Astrocyte (in vitro differentiated cells and primary cell): ENCODE data around the gene GOT1. TPM values are rescaled to one million over a fixed set of nuclear protein-coding genes. Genes with fewer than 3 reads are reported as not detected.

Experiments used
- DNase-seq: peaks from one replicate; pipeline ENCODE4 v3.0.0-alpha.2; 2010; ENCODE audit warnings: low read depth
- FAIRE-seq: peaks from 2 replicates; lab custom pipeline; 2011; peaks lifted over from hg19 to GRCh38; lab: Jason Lieb, UNC
- H2AFZ ChIP-seq: 2 replicates; pipeline ENCODE4 v1.6.0; 2012; ENCODE audit warnings: low read depth, low read length, inconsistent platforms
- H3K27ac ChIP-seq: 2 replicates; pipeline ENCODE4 v1.5.1; 2011; ENCODE audit warnings: low read depth, low read length, inconsistent platforms
- H3K27me3 ChIP-seq: 2 replicates; pipeline ENCODE4 v1.6.0; 2011; ENCODE audit warnings: low read length, inconsistent platforms; ENCODE audit not compliant: insufficient read depth
- H3K36me3 ChIP-seq: 2 replicates; pipeline ENCODE4 v1.5.1; 2011; ENCODE audit warnings: low read length, inconsistent platforms; ENCODE audit not compliant: insufficient read depth
- H3K4me1 ChIP-seq: 2 replicates; pipeline ENCODE4 v1.5.1; 2011; ENCODE audit warnings: low read length, inconsistent platforms; ENCODE audit not compliant: insufficient read depth
- H3K4me2 ChIP-seq: 2 replicates; pipeline ENCODE4 v1.6.0; 2012; ENCODE audit warnings: low read length, inconsistent platforms
- H3K4me3 ChIP-seq: 2 replicates; pipeline ENCODE4 v1.5.1; 2011; ENCODE audit warnings: low read depth, mild to moderate bottlenecking, low read length, inconsistent platforms; ENCODE audit not compliant: insufficient read depth
- H3K79me2 ChIP-seq: 2 replicates; pipeline ENCODE4 v1.6.0; 2012; ENCODE audit warnings: mild to moderate bottlenecking, low read length, inconsistent platforms; ENCODE audit not compliant: insufficient read depth
- H3K9ac ChIP-seq: 2 replicates; pipeline ENCODE4 v1.6.0; 2012; ENCODE audit warnings: mild to moderate bottlenecking, low read length, inconsistent platforms
- H3K9me3 ChIP-seq: 2 replicates; pipeline ENCODE4 v1.5.1; 2012; ENCODE audit warnings: low read depth, mild to moderate bottlenecking, low read length, inconsistent platforms; ENCODE audit not compliant: insufficient read depth
- H4K20me1 ChIP-seq: 2 replicates; pipeline ENCODE4 v1.6.0; 2012; ENCODE audit warnings: low read length, inconsistent platforms; ENCODE audit not compliant: insufficient read depth
- H3K27ac Mint-ChIP-seq: one replicate; pipeline ENCODE4 v1.8.0; 2021; ENCODE audit warnings: mild to moderate bottlenecking, mixed read lengths; ENCODE audit not compliant: unreplicated experiment
- H3K27me3 Mint-ChIP-seq: one replicate; pipeline ENCODE4 v1.8.0; 2021; ENCODE audit warnings: low read depth, mixed read lengths; ENCODE audit not compliant: unreplicated experiment
- H3K36me3 Mint-ChIP-seq: one replicate; pipeline ENCODE4 v1.8.0; 2021; ENCODE audit warnings: low read depth, mixed read lengths; ENCODE audit not compliant: unreplicated experiment
- H3K4me1 Mint-ChIP-seq: one replicate; pipeline ENCODE4 v1.8.0; 2021; ENCODE audit warnings: low read depth, mixed read lengths; ENCODE audit not compliant: unreplicated experiment
- H3K4me3 Mint-ChIP-seq: one replicate; pipeline ENCODE4 v1.8.0; 2021; ENCODE audit warnings: mild to moderate bottlenecking, moderate library complexity, mixed read lengths; ENCODE audit not compliant: unreplicated experiment
- H3K9me3 Mint-ChIP-seq: one replicate; pipeline ENCODE4 v1.8.0; 2021; ENCODE audit warnings: mild to moderate bottlenecking, mixed read lengths; ENCODE audit not compliant: unreplicated experiment
- CTCF ChIP-seq: IDR thresholded peaks from 2 replicates; pipeline ENCODE4 v1.5.1; 2011; ENCODE audit warnings: low read depth, mild to moderate bottlenecking, inconsistent platforms, low read length, moderate library complexity; ENCODE audit not compliant: insufficient read depth
- EZH2 ChIP-seq: IDR thresholded peaks from 2 replicates; pipeline ENCODE4 v1.6.1; 2012; ENCODE audit warnings: mild to moderate bottlenecking, low read length, inconsistent platforms; ENCODE audit not compliant: insufficient read depth
- total RNA-seq: library from RNA; stranded (reverse); gene quantifications from 2 replicates; pipeline ENCODE4 v1.2.1, GENCODE V29; 2021

Gene GOT1
- total RNA-seq, 1 donor from 2014 or later, result 46.8 TPM

- FAIRE-seq (no peak), DNase-seq (no peak)
- no peaks in the 10 kb centered on the region for H3K27me3 ChIP-seq
- H4K20me1 ChIP-seq, result peaks cover 11% of the 10 kb centered on the region
- H3K36me3 ChIP-seq, result peaks cover 6% of the 10 kb centered on the region
- no peak for TF ChIP-seq CTCF
- TF ChIP-seq EZH2, result no peak
- peaks cover 9% of the 10 kb centered on the region for H3K79me2 ChIP-seq
- no peak overlapping the region for H3K4me2 ChIP-seq
- H3K9me3 ChIP-seq, result no peaks in the 10 kb centered on the region
- H3K27ac ChIP-seq, result no peak overlapping the region
- Mint-ChIP-seq H3K27ac (no peak overlapping the region), H3K4me1 (no peaks in the 10 kb centered on the region), H3K4me3 (no peak overlapping the region), H3K36me3 (peaks cover 24% of the 10 kb centered on the region), H3K27me3 (no peaks in the 10 kb centered on the region), H3K9me3 (no peaks in the 10 kb centered on the region)
- H3K4me3 ChIP-seq, result no peak overlapping the region
- H3K9ac ChIP-seq, result no peak overlapping the region
- H3K4me1 ChIP-seq, result no peaks in the 10 kb centered on the region
- no peak overlapping the region for H2AFZ ChIP-seq
Observed at GRCh38 chr10:99421233-99421739, 9.1 kb downstream of the GOT1 start.

DNA sequence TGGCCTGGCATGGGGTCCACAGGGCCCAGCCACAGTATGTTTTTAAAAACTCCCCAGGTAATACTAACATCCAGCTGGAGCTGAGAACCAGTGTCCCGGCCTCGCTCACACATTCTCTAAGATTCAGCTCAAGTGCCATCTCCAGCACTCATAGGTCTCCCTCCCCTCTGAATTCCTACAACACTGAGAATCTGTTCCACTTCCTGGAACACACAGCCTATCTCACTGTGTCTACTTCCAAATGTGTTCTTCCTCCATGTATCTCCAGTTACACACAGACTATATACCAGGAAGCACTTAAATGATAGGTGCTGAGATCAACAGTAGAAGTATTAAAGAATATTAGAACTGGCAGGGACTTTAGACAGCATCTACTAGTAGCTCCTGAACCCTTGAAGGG lies 10.7 kb downstream of the GOT1 start:
- Histone ChIP-seq H3K27me3 (no peaks in the 10 kb centered on the region), H3K4me1 (no peaks in the 10 kb centered on the region), H3K36me3 (no peaks in the 10 kb centered on the region), H3K27ac (no peak overlapping the region), H2AFZ (no peak overlapping the region), H3K9ac (no peak overlapping the region), H3K4me2 (no peak overlapping the region), H3K4me3 (no peak overlapping the region), H3K9me3 (no peaks in the 10 kb centered on the region), H3K79me2 (peaks cover 7% of the 10 kb centered on the region), H4K20me1 (peaks cover 3% of the 10 kb centered on the region)
- no peak overlapping the region for H3K4me3 Mint-ChIP-seq
- H3K27ac Mint-ChIP-seq, result no peak overlapping the region
- H3K9me3 Mint-ChIP-seq, result peaks cover 2% of the 10 kb centered on the region
- H3K4me1 Mint-ChIP-seq, result no peaks in the 10 kb centered on the region
- DNase-seq (no peak), FAIRE-seq (no peak)
- H3K36me3 Mint-ChIP-seq, result peaks cover 27% of the 10 kb centered on the region
- TF ChIP-seq CTCF (no peak), EZH2 (no peak)
- H3K27me3 Mint-ChIP-seq, result no peaks in the 10 kb centered on the region

DNA sequence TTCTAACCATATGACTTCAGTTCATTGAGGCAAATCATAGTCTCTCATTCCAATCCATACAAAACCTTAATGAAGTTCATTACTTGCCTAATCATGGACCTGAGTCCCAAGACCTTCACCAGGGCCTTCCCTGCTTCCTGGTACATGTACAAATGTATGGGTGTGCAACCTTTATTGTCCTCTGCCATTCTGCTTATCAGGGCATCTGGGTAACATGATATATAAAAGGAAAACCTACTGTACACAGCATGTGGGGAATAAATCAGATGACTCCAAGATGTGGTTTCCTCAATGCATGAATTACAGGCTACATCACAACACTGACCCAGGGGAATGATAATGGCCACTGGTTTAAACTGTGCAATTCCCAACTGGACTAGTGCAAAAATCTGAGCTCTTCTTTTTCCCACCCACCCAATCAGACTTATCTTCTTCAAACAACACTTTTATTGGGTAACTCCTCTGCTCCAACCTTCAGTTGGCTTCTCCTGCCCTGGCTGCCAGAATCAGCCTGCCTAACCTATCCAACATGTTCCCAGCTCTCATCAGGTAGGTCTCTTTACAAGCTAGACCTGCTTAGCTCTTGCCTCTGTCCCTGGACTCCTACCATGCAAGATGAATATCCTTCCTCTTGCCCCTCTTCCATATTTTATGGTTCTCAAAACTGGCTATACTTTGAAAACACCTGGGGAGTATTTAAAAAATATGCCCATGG lies 11.4 kb downstream of the GOT1 start:
- H3K4me2 ChIP-seq, result no peak overlapping the region
- H2AFZ ChIP-seq, result no peak overlapping the region
- H3K9ac ChIP-seq, result no peak overlapping the region
- FAIRE-seq, result no peak
- H3K36me3 ChIP-seq, result no peaks in the 10 kb centered on the region
- H3K4me3 ChIP-seq, result no peak overlapping the region
- H3K9me3 Mint-ChIP-seq, result peaks cover 2% of the 10 kb centered on the region
- H4K20me1 ChIP-seq, result peaks cover 3% of the 10 kb centered on the region
- TF ChIP-seq CTCF, result no peak
- no peak for TF ChIP-seq EZH2
- H3K27ac Mint-ChIP-seq, result no peak overlapping the region
- H3K4me1 ChIP-seq, result no peaks in the 10 kb centered on the region
- no peaks in the 10 kb centered on the region for H3K27me3 Mint-ChIP-seq
- H3K27me3 ChIP-seq, result no peaks in the 10 kb centered on the region
- H3K9me3 ChIP-seq, result no peaks in the 10 kb centered on the region
- H3K79me2 ChIP-seq, result peaks cover 5% of the 10 kb centered on the region
- DNase-seq, result no peak
- no peaks in the 10 kb centered on the region for H3K4me1 Mint-ChIP-seq
- no peak overlapping the region for H3K4me3 Mint-ChIP-seq
- H3K36me3 Mint-ChIP-seq, result peaks cover 25% of the 10 kb centered on the region
- H3K27ac ChIP-seq, result no peak overlapping the region
